Measurements from ENCODE around the gene MCOLN1.

GRCh38 chr19:7527516-7528191 lies 5.2 kb downstream of the MCOLN1 start:
- no peak for TF ChIP-seq POLR2A (IDR thresholded peaks at IDR 0.05; ENCODE audit: low read depth, low read length)
- no peak for TF ChIP-seq TAF1 (IDR thresholded peaks at IDR 0.05; ENCODE audit: low read depth, low read length)
- no peak for TF ChIP-seq SPI1 (IDR thresholded peaks at IDR 0.05; ENCODE audit: low read depth, low read length)
- no peak for TF ChIP-seq POLR2AphosphoS5 (IDR thresholded peaks at IDR 0.05; ENCODE audit: low read depth, low read length)
- no peak for TF ChIP-seq POU2F2 (IDR thresholded peaks at IDR 0.05; ENCODE audit: low read depth, low read length)
- TF ChIP-seq PAX5 (IDR thresholded peaks at IDR 0.05; ENCODE audit: insufficient read depth, low read length, severe bottlenecking): no peak
